ENCODE data around the gene NEFH. TPM values are rescaled to one million over a fixed set of nuclear protein-coding genes. Genes with fewer than 3 reads are reported as not detected.

The NEFH gene
- total RNA-seq, 1 donor from 2014 or later, result 4.2 TPM

DNA sequence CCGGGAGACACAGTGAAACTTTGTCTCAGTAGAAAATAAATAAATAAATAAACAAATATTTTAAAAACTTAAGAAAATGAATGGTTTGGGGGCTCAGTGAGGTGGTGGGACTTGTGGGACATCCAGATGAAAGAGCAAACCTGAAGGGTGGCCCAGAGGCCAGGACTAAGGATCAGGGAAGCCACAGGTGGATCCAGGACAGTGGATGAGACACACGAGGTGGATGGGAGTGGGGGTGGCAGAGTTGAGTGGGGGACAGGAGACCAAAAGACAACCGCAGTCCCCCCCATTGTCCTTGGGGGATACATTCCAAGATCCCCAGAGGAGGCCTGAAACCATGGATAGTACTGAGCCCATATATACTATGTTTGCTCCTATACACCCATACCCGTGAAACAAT is 34.5 kb upstream of the NEFH start:
- Histone ChIP-seq H3K4me3 (no peak overlapping the region), H3K27ac (no peak overlapping the region), H3K36me3 (no peaks in the 10 kb centered on the region), H3K27me3 (no peaks in the 10 kb centered on the region), H3K9me3 (no peaks in the 10 kb centered on the region), H3K4me1 (no peaks in the 10 kb centered on the region)
- intact Hi-C loops (cut with DNase I), result no loop called here
- TF ChIP-seq, protein P1, sequence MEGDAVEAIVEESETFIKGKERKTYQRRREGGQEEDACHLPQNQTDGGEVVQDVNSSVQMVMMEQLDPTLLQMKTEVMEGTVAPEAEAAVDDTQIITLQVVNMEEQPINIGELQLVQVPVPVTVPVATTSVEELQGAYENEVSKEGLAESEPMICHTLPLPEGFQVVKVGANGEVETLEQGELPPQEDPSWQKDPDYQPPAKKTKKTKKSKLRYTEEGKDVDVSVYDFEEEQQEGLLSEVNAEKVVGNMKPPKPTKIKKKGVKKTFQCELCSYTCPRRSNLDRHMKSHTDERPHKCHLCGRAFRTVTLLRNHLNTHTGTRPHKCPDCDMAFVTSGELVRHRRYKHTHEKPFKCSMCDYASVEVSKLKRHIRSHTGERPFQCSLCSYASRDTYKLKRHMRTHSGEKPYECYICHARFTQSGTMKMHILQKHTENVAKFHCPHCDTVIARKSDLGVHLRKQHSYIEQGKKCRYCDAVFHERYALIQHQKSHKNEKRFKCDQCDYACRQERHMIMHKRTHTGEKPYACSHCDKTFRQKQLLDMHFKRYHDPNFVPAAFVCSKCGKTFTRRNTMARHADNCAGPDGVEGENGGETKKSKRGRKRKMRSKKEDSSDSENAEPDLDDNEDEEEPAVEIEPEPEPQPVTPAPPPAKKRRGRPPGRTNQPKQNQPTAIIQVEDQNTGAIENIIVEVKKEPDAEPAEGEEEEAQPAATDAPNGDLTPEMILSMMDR (IDR thresholded peaks at IDR 0.05), result no peak
- TF ChIP-seq POLR2A (IDR thresholded peaks at IDR 0.05), result no peak
- TF ChIP-seq POLR2AphosphoS5 (IDR thresholded peaks at IDR 0.05; ENCODE audit: insufficient read depth in 1 of 2, low read depth in 1 of 2), result no peak
- no peak for DNase-seq (ENCODE audit: extremely low spot score in 2 of 2)

DNA sequence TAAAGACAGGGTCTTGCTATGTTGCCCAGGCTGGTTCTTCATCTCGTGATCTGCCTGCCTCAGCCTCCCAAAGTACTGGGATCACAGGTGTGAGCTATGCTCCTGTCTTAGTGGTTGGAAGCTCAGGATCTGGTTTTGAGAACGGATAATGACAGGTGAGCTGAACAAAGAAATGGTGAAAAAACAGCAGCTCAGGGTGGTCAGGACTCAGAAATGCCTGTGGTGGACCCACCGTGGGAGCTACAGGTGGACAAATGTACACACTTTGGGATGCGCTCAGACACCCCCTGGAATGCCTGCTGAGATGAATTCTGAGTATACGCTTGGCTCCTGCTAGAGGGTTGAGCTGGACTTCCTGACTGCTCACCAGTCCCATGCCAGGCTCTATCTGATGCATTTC is 32.1 kb upstream of the NEFH start:
- TF ChIP-seq POLR2AphosphoS5 (IDR thresholded peaks at IDR 0.05; ENCODE audit: insufficient read depth in 1 of 2, low read depth in 1 of 2) (no peak), POLR2A (IDR thresholded peaks at IDR 0.05) (no peak)
- TF ChIP-seq, protein P1 (IDR thresholded peaks at IDR 0.05), result no peak
- H3K4me3 ChIP-seq, result no peak overlapping the region
- intact Hi-C loops (cut with DNase I), result no loop called here
- no peaks in the 10 kb centered on the region for H3K27me3 ChIP-seq
- H3K9me3 ChIP-seq, result no peaks in the 10 kb centered on the region
- H3K4me1 ChIP-seq, result no peaks in the 10 kb centered on the region
- H3K27ac ChIP-seq, result no peak overlapping the region
- DNase-seq (ENCODE audit: extremely low spot score in 2 of 2), result no peak
- H3K36me3 ChIP-seq, result no peaks in the 10 kb centered on the region

DNA sequence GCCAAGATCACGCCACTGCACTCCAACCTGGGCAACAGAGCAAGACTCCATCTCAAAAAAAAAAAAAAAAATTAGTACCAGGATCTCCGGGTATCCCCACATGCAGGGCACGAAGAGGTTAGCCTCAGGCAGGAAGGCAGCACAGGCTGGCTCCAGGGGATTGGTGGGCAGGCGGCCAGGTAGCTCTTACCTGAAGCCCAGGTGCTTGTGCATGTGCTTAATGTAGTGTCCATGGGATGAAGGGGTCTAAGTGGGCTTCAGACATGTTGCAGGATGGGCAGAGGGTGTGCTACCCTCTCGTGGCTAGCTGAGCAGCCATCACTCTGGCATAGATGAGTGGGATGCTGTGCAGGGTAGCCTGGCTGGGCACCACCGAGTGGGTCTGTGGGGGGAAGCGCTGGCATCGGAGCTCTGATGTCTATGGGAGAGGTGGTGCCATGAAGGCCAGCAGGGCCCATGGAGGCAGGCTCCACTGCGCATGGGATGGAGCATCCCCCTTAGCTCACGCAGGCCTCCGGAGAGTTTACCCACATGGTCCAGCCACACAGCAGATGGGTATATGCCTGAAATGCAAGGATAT is 30.6 kb upstream of the NEFH start:
- no peaks in the 10 kb centered on the region for H3K9me3 ChIP-seq
- intact Hi-C loops (cut with DNase I), result no loop called here

DNA sequence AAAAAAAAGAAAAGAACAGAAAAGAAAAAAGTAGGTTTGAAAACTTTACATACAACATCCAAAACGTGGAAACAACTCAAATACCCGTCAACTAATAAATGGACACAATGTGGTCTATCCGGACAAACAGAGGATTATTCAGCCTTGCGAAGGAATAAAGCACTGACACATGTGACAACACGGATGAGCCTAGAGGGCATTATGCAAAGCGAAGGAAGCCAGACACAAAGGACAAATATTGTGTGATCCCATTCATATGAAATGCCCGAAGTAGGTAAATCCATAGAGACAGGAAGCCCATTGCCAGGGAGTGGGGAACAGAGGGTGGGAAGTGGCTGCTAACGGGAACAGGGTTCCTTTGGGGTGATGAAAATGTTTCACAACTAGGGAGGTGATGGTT is 29.8 kb upstream of the NEFH start:
- TF ChIP-seq POLR2A (IDR thresholded peaks at IDR 0.05), result no peak
- no peak for TF ChIP-seq POLR2AphosphoS5 (IDR thresholded peaks at IDR 0.05; ENCODE audit: insufficient read depth in 1 of 2, low read depth in 1 of 2)
- TF ChIP-seq, protein P1 (IDR thresholded peaks at IDR 0.05), result no peak
- no peaks in the 10 kb centered on the region for H3K9me3 ChIP-seq
- no peak overlapping the region for H3K4me3 ChIP-seq
- no peaks in the 10 kb centered on the region for H3K36me3 ChIP-seq
- no peaks in the 10 kb centered on the region for H3K4me1 ChIP-seq
- H3K27me3 ChIP-seq, result no peaks in the 10 kb centered on the region
- no peak for DNase-seq (ENCODE audit: extremely low spot score in 2 of 2)
- intact Hi-C loops (cut with DNase I), result no loop called here
- H3K27ac ChIP-seq, result no peak overlapping the region

More for the DNA sequence above, 30.6 kb upstream of the NEFH start:
- no peak overlapping the region for H3K4me3 ChIP-seq
- H3K27me3 ChIP-seq, result no peaks in the 10 kb centered on the region
- no peaks in the 10 kb centered on the region for H3K36me3 ChIP-seq
- no peak overlapping the region for H3K27ac ChIP-seq
- no peak for DNase-seq (ENCODE audit: extremely low spot score in 2 of 2)
- H3K4me1 ChIP-seq, result no peaks in the 10 kb centered on the region
- TF ChIP-seq, protein P1 (IDR thresholded peaks at IDR 0.05), result no peak
- TF ChIP-seq POLR2A (IDR thresholded peaks at IDR 0.05), result no peak
- no peak for TF ChIP-seq POLR2AphosphoS5 (IDR thresholded peaks at IDR 0.05; ENCODE audit: insufficient read depth in 1 of 2, low read depth in 1 of 2)

DNA sequence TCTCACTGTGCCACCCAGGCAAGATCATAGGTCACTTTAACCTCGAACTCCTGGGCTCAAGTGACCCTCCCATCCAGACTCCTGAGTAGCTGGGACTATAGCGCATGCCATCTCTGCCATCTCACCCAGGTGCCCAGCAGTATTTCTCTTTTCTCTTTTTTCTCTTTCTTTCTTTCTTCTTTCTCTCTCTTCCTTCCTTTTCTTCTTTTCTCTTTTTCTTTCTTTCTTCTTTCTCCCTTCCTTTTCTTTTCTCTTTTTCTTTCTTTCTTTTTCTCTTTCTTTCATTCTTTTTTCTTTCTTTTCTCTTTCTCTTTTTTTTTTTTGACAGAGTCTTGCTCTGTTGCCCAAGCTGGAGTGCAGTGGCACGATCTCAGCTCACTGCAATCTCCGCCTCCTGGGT is 28.2 kb upstream of the NEFH start:
- Histone ChIP-seq H3K27me3 (no peaks in the 10 kb centered on the region), H3K36me3 (no peaks in the 10 kb centered on the region), H3K4me3 (no peak overlapping the region), H3K9me3 (no peaks in the 10 kb centered on the region), H3K27ac (no peak overlapping the region), H3K4me1 (no peaks in the 10 kb centered on the region)
- intact Hi-C loops (cut with DNase I), result no loop called here
- no peak for DNase-seq (ENCODE audit: extremely low spot score in 2 of 2)
- TF ChIP-seq POLR2AphosphoS5 (IDR thresholded peaks at IDR 0.05; ENCODE audit: insufficient read depth in 1 of 2, low read depth in 1 of 2), result no peak
- no peak for TF ChIP-seq POLR2A (IDR thresholded peaks at IDR 0.05)
- TF ChIP-seq, protein P1 (IDR thresholded peaks at IDR 0.05), result no peak
